ENCODE results near the gene PKIG. TPM values are rescaled to one million over a fixed set of nuclear protein-coding genes. Genes with fewer than 3 reads are reported as not detected.

Gene PKIG
- total and polyA plus RNA-seq, 2 of the 8 experiments (the other 6 are each of a cell fraction or from before 2014, with no cell fraction given) = 26.7 to 34.3 TPM

GRCh38 chr20:44601801-44602204 is 19.4 kb downstream of the PKIG start:
- Histone ChIP-seq H3K79me1 (ENCODE audit: low read depth, low read length) (no peaks in the 10 kb centered on the region), H2AFZ (ENCODE audit: low read length) (no peak overlapping the region), H3K4me2 (ENCODE audit: insufficient read depth in 1 of 2, low read depth in 2 of 2, low read length in 2 of 2) (no peak overlapping the region), H3K79me2 (ENCODE audit: control insufficient read depth in 1 of 2, insufficient read depth in 2 of 2, low read length in 2 of 2) (no peaks in the 10 kb centered on the region), H3K4me1 (replicated peaks in 1 of 4; ENCODE audit: control insufficient read depth in 3 of 4, insufficient read depth in 4 of 4, low read length in 3 of 4) (peaks cover 9 to 14% (median 11%) of the 10 kb centered on the region in 4 experiments; a peak in 6 of 7 replicates), H3K27ac (ENCODE audit: low read depth, low read length) (no peak overlapping the region), H4K5ac (ENCODE audit: insufficient read length, low read depth, low read length) (no peak overlapping the region), H3K18ac (ENCODE audit: extremely low read depth, low read length) (no peak overlapping the region), H3K23ac (ENCODE audit: insufficient read length) (no peak overlapping the region), H3K27me3 (replicated peaks in 1 of 4; ENCODE audit: control insufficient read depth in 3 of 4, extremely low read depth in 1 of 4, insufficient read depth in 3 of 4, low read length in 3 of 4) (no peaks in the 10 kb centered on the region; a peak in 1 of 7 replicates), H2AK5ac (ENCODE audit: low read depth, low read length) (no peak overlapping the region), H2BK5ac (ENCODE audit: low read depth, low read length) (no peak overlapping the region), H3K14ac (ENCODE audit: insufficient read length) (no peak overlapping the region), H3K56ac (replicated peaks; ENCODE audit: insufficient read length, low read depth, low read length) (no peak overlapping the region), H2BK20ac (ENCODE audit: low read length) (no peak overlapping the region), H4K20me1 (replicated peaks in 1 of 2; ENCODE audit: control insufficient read depth in 1 of 2, insufficient read depth in 2 of 2, low read length in 2 of 2) (no peaks in the 10 kb centered on the region), H2BK12ac (ENCODE audit: low read depth, low read length) (no peak overlapping the region), H3K4me3 (ENCODE audit: extremely low read depth in 1 of 4, insufficient read depth in 2 of 4, low read depth in 3 of 4, low read length in 4 of 4) (no peak overlapping the region), H3K9ac (replicated peaks in 1 of 4; ENCODE audit: extremely low read depth in 1 of 4, low read depth in 3 of 4, low read length in 3 of 4) (no peak overlapping the region), H3K23me2 (ENCODE audit: low read depth, low read length) (no peaks in the 10 kb centered on the region), H4K8ac (ENCODE audit: extremely low read depth, insufficient read depth, low read length) (no peak overlapping the region), H3K4ac (replicated peaks; ENCODE audit: insufficient read length, low read depth, low read length) (no peak overlapping the region), H3K36me3 (ENCODE audit: control insufficient read depth in 2 of 4, insufficient read depth in 4 of 4, low read length in 3 of 4) (no peaks in the 10 kb centered on the region), H3K9me3 (ENCODE audit: insufficient read depth in 2 of 2, low read depth in 1 of 2, low read length in 1 of 2) (no peaks in the 10 kb centered on the region), H2BK15ac (ENCODE audit: low read length) (no peak overlapping the region), H2BK120ac (replicated peaks; ENCODE audit: low read depth, low read length) (no peak overlapping the region), H4K91ac (replicated peaks; ENCODE audit: insufficient read length, low read length) (no peak overlapping the region)
- DNase-seq (ENCODE audit: low read depth in 1 of 2, low spot score in 2 of 2) = no peak
- CTCF ChIA-PET (ENCODE audit: partially characterized antibody) = interaction anchor here (0.7 to 4.3 kb wide), 11 partner anchors 9 to 385 kb away, joined by 3 to 18 read pairs (median 5); no protein-coding TSS in a partner anchor
- WGBS, 2 experiments (ENCODE audit: extremely low coverage in 1 of 2, insufficient coverage in 1 of 2, insufficient read length in 1 of 2, insufficient replicate concordance in 2 of 2, low coverage in 1 of 2, low lambda C conversion rate in 2 of 2, missing lambda C conversion rate in 1 of 2) = 67% methylated on average over 1 of the region's 1 CpG; no CpG with 5 or more reads in 1 of the 2 experiments
- no peak for FAIRE-seq
- TF ChIP-seq E2F6 (IDR thresholded peaks at IDR 0.05) (no peak), TCF12 (IDR thresholded peaks at IDR 0.05; ENCODE audit: low read depth, low read length) (no peak), SP1 (IDR thresholded peaks at IDR 0.05; ENCODE audit: low read depth, low read length) (no peak), SAP30 (IDR thresholded peaks at IDR 0.05; ENCODE audit: insufficient read depth, insufficient replicate concordance, low read length) (no peak), TBP (IDR thresholded peaks at IDR 0.05; ENCODE audit: low read depth, low read length) (no peak), SRF (IDR thresholded peaks at IDR 0.05; ENCODE audit: low read depth, low read length) (no peak)
- POLR2A ChIA-PET (ENCODE audit: partially characterized antibody) = no interaction called here
